Activated T-cell treated with anti-CD3 and anti-CD28 coated beads for 4 hours (primary cell): ENCODE measurements around the gene HGFAC.
"Not testable (repeated sequence)": the region's sequence is repeated elsewhere in the genome, so short reads cannot be mapped to it uniquely, and the experiment has no call there.

Experiments
- DNase-seq: peaks from one replicate; pipeline ENCODE4 v3.0.0-alpha.2; 2020

The HGFAC gene

DNA sequence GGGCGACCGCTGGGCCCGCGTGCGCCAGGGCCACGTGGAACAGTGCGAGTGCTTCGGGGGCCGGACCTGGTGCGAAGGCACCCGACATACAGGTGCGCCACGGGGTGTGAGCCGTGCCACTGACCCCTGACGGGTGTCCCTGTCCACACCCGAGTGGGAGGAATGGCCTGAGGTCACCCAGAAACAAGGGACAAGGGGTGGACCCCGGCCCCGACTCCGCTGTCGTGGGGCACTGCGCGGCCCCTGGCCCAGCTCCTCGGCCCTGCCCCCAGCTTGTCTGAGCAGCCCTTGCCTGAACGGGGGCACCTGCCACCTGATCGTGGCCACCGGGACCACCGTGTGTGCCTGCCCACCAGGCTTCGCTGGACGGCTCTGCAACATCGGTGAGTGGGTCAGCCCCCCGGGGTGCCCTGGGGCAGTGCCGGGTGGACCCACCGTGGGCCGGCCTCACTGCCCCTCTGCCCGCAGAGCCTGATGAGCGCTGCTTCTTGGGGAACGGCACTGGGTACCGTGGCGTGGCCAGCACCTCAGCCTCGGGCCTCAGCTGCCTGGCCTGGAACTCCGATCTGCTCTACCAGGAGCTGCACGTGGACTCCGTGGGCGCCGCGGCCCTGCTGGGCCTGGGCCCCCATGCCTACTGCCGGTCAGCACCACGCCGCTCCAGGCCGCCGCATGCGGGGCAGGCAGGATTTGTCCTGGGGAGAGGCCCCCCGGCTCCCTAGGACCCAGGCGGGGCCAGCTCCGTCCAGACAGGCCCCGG lies 2.8 kb downstream of the HGFAC start:
- no peak for DNase-seq

DNA sequence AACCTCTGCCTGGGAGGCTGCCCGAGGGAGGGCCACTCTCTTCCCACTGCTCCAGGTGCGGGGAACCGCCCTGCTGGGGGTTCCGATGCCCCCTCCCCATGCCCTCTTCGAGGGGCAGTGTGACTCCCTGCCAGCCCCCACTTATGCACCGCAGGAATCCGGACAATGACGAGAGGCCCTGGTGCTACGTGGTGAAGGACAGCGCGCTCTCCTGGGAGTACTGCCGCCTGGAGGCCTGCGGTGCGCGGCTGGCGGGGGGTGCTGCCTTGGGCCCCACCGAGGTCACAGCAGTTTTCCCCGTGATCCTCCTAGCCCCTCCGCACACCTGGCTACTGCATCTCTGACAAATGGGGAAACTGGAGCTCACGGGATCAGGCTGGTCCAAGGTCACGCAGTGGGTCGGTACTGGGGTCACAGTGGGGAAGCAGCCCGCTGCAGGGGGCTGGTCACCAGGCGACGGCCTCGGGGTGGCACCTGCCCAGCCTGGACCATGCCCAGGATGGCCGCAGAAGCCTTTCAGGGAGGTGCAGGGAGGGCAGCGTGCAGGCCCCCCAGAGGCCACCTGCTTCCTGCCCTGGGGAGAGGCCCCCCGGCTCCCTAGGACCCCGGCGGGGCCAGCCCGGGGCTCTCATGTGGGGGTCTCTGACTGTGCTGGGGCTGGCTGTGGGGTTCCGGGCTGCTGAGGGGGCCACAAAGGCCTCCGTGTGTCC lies 3.5 kb downstream of the HGFAC start:
- no peak for DNase-seq

DNA sequence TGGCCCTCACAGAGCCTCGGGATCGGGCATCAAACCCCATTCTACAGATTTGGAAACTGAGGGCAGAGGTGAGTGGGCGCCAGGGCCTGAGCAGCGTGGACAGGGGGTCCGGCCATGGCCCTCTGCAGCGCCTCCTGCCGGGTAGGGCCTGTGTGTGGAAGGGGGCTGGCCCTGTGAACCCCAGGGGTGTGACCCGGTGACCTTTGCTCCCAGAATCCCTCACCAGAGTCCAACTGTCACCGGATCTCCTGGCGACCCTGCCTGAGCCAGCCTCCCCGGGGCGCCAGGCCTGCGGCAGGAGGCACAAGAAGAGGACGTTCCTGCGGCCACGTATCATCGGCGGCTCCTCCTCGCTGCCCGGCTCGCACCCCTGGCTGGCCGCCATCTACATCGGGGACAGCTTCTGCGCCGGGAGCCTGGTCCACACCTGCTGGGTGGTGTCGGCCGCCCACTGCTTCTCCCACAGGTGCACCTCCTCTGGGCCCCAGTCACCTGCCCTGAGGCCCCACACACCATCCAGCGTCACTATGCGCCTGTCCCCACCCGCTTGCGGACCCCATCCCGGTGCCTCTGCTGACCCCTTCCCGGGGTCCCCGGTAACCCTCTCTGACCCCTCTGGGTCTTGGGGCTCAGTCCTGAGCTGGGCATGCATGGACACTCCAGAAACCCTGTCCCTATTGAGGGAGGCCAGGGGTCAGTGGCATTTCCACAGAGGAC lies 4.2 kb downstream of the HGFAC start:
- DNase-seq: no peak

DNA sequence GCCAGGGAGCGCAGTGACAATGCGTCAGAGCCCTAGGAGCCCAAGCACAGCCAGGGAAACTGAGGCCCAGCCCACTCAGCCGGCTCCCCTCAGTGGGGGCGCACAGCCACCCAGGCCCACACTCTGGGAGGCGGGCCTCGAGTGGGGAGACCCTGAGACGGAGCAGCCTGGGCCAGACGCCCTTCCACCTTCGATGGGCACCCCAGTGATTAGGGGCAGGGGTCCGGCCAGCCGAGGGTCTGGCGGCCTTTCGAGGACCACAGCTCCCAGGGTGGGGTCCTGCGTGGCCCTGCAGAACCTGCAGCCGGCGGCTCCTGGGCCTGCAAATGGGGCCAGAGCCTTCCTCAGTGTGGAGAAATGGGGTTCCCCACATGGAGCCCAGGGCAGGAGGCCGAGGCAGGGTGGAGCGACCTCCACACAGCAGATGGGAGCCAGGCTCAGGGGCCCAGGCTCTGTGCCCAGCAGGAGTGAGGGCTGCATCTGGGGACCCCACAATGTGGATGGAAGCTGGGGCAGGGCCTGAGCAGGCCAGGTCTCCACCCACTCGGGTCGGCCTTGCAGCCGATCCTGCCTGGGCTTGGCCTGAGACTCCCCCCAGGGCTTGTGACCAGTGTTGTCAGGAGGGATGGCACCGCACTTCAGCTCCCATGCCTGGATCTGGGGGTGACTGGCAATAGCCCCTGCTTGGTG lies 5.0 kb downstream of the HGFAC start:
- no peak for DNase-seq

DNA sequence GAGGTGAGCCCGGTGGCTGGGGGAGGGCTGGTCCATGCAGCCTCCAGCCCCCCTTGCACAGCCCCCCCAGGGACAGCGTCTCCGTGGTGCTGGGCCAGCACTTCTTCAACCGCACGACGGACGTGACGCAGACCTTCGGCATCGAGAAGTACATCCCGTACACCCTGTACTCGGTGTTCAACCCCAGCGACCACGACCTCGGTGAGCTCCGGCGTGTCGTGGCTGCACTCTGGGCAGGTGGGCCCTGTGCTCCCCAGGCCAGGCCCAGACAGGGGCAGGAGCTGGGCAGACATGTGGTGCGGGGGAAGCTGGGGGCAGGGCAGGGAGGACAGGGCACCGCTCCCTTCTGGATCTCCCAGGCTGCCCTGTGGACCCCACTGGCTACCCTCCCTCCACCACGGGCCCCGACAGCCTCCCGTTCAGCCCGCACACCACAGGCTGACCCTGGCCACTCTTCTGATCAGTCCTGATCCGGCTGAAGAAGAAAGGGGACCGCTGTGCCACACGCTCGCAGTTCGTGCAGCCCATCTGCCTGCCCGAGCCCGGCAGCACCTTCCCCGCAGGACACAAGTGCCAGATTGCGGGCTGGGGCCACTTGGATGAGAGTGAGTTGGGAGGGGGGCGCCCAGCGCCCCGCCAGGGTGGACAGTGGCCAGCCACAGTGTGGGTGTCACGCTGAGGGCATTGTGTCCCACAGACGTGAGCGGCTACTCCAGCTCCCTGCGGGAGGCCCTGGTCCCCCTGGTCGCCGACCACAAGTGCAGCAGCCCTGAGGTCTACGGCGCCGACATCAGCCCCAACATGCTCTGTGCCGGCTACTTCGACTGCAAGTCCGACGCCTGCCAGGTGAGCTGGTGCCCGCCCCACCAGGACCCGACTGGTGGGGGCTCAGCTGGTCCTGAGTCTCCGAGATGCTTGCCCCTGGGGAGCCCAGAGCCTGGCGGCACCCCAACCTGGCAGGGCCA lies 5.9 kb downstream of the HGFAC start:
- DNase-seq: no peak

DNA sequence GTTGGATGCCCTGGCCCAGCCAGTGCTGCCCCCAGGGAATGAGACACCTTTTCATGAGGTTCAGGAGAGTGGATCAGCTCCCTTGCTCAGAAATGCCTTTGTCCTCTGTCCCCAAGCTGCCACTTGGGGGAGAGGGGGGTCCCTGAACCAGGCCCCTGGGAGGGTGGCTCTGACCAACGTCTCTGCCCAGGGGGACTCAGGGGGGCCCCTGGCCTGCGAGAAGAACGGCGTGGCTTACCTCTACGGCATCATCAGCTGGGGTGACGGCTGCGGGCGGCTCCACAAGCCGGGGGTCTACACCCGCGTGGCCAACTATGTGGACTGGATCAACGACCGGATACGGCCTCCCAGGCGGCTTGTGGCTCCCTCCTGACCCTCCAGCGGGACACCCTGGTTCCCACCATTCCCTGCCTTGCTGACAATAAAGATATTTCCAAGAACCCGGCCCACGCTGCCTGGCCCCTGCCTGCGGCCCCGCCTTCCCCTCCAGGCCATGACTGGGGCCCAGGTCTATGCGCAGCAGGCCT lies 7.3 kb downstream of the HGFAC start:
- DNase-seq: no peak

DNA sequence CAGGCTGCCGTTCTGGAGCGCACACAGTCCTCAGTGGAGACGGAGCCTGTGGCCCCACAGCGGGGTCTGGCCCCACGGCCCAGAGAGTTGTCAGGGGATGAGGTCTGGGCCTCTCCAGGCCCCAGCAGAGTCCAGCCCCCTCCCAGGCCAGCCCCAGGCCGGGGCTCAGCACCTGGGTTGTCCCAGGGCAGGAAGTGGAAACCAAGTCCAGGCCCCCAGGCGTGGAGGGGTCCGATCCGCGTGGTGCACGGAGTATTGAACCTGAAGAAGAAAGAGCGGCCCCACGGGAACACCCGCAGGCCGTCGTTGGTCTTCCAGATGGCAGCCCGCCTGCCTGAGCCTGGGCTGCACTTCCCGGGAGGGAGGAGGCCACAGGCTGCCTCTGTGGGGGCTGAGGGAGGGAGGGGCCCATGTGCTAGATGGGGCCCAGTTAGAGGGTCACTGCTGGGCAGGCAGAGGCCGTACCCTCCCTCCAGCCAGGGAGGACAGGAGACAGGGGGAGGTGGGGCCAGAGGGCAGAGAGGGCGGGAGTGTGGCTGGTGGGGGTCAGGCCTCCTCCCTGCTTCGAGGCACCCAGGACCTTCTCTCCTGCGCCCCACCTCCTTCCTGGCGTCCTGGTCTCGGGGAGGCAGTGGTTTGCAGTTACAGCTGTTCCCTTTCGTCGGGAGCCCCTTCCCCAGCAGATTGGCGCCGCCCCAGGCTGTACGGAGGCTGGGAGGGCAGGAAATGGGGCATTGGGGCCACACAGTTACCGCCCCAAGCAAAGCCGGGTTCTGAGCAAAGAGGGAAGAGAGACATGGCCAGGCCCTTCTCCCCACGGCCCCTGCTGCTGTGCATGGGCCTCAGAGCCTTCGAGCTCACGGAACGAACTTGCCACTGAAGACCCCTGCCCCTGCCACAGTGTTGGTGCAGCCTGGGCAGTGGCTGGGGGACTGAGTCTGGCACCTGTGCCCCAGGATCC lies 8.1 kb downstream of the HGFAC start:
- no peak for DNase-seq

DNA sequence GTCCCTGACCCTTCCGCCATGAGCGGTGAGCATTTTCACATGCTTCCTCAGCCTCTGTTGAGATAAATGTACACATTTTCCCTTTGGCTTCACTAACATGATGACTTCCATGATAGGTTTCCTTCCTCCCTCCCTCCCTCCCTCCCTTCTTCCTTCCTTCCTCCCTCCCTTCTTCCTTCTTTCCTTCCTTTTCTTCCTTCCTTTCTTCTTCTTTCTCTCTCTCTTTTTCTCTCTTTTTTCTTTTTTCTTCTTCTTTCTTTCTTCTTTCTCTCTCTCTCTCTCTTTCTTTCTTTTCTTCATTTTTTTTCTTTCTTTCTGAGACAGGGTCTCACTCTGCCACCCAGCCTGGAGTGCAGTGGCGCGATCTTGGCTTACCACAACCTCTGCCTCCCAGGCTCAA lies 8.9 kb downstream of the HGFAC start:
- no peak for DNase-seq

DNA sequence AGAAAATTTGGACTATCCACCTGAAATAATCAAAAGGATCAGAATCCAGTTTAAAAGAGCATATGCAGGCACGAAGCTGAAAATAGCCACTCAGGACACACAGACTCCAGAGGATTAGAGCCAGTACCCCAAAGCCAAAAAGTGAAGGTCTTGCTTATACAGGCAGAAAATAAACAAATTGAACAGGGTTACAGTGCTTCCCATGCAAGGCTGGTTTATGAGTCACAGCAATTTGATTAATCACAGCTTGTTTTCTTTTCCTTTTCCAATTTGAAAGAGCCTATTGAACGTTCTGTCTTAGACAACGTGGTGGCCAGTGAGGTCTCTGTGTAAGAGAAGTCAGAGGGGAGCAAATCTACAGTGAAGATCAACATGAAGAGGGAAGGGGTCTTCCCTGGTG lies 10.2 kb downstream of the HGFAC start:
- no peak for DNase-seq

DNA sequence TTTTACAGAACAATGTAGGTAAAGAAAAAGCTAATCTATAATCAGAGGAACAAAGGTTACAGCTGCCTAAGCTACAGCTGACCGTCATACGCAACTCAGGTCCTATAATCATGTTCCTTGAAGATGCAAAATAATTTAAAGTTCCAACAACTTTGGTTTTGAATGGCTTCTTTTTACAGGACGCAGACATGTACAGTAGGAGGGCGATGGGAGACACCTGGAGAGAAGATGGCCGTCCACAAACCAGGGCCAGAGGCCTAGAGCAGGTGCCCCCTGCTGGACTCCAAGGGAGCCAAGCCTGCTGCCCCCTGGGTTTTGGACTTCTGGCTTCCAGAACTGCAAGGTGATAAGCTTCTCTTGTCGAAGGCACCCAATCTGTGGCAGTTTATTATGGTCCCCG lies 10.6 kb downstream of the HGFAC start:
- no peak for DNase-seq

DNA sequence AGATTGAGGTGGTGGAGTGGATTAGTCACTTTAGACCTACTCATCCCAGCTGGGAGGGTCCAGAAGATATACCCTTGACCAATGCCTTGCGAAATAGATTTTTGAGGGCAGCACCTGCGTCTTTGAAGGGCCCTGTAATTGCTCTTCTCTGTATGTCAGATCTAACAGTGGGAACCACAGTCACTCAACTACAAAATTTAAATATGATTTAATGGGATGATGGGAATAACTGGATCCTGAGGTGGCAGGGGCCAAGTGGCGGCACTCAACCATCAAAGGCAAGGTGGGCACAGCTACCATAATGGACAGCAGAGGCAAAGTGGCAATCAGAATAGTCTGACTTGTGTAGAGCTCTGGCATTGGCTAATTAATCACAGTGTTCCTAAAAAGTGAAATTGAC lies 13.8 kb downstream of the HGFAC start:
- DNase-seq: not testable (repeated sequence)

DNA sequence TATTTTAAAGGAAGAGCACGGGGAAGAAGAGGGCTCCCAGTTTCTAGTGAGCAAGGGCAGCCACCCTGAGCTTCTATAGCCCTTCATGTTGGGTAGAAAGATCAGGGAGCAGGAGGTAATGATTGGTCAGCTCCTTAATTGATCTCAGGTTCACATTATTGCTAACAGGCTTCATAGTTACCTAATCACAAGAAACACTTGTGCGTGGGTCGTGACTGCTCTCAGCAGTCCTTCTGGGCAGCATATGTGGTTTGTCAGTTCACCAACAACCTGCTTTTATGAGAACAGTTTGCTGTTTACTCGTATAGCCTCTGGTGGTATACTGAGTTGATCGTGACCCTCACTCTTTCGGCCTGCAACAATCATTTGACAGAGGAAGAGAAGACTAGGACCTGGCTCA lies 16.6 kb downstream of the HGFAC start:
- DNase-seq: no peak

DNA sequence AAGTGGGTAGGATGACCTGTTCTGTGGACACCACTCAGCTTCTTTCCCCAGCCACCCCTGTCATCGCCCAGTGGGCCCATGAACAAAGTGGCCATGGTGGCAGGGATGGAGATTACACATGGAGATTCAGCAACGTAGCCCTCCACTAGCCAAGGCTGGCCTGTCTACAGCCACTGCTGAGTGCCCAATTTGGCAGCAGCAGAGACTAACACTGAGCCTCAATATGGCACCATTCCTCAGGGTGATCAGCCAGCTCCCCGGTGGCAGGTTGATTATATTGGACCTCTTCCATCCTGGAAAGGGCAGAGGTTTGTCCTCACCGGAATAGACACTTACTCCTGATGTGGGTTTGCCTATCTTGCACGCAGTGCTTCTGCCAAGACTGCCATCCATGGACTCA lies 17.4 kb downstream of the HGFAC start:
- not testable (repeated sequence) for DNase-seq

DNA sequence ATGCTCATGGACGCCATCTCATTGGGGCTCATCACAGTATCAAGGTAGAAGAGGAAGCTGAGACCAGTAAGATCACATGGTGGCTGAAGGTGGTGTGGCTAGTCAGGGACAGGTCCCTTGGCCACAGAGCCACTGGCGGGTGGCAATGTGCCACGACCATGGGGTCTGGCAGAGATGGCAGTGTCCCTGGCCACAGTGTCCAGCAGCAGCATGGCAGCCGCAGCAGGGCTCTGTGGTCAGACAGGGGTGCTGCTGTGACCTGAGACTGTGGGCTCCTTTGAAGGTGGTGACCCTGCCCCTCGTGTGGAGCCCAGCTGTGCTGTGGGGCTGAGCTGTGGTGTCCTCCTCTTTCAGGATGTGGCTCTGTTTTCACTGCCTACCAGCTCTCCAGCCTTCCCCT lies 19.2 kb downstream of the HGFAC start:
- DNase-seq: no peak

DNA sequence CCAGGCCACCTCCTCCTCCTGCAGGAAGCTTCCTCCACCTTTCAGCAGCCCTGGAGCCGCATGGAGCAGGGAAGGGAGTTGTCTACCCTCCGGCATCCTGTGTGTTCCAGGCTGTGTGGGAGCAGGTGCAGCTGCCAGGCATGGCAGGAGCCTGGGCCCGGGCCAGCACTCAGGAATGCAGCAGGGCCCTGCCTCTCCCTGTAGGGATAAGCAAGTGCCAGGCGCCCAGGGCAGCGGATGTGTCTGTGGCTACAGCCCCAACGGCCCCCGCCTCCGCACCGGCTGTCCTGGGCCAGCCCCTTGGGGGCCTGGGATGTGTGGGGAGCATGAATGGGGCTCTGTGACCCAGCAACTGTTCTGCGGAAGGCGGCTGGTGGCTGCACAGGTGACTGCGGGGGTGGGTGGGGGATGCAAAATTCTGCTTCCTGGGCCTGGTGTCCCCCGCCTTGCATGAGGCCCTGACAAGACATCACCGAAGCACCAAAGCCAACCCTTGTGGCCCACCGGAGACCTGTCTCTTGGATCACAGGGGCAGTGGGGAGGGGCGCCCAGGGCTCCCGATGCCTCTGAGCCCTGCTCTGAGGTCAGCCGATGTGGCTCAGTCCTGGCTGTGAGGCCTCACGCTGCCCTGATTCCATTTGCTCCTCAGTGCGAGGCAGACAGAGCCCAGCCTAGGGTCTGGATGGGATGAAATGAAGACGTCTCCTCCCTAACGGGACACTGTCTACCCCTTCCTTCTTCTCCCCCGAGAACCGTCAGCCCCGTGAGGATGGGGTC lies 19.9 kb downstream of the HGFAC start:
- DNase-seq: no peak

DNA sequence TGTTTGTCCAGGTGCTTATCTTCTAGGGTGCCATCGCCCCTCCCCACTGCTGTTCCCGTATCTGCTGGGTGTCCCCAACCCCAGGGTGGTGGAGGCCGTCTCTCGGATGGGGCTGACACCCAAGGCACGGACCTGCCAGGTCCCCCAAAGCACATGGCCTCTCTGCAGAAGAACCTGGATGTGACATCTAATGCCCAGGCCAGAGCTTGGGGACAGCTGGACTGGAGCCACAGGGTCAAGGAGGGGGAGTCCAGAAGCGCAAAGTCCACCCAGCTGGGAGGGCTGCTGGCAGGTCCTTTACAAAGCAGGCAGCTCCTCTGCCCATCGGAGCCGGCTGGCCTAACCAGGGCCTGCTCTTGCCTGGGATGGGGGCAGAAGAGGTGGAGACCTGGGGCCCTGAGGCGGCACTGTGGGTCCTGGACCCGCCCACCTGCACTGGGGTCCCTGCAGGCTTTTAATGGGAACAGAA lies 20.6 kb downstream of the HGFAC start:
- no peak for DNase-seq

DNA sequence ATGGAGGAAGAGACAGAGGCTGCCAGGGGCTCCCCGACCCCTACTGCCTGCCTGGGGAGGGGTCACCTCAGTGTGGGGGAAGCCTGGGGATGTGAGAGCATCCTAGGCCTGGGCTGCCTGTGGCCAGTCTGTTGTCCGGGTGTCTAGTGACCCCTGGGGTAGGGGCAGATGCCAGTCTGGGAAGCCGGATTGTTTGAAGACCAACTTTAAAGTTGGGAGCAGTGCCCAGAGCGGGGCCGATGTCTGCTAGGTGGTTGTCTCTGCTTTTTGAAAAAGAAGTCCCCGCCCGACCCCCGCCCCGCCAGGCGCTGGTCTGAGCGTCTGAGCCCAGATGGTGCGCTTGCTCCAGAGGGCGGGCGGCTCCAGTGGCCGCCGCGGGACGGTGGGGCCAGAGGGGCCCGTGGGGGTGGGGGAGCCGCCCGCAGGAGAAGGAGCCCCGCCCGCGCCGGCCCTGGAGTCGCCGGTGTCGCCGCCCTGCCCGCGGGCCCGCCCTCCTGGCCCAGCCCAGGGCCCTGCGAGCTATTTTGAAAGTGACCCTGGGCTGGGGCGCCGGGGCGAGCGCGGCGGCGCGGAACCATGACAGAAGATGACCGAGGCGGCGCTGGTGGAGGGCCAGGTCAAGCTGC lies 21.1 kb downstream of the HGFAC start, which contains the start of gene DOK7:
TSS of gene DOK7 (plus strand) at position 517 of the 626 bp plus-strand sequence. CDS start at position 587, 70 bp downstream.
- DNase-seq: no peak

DNA sequence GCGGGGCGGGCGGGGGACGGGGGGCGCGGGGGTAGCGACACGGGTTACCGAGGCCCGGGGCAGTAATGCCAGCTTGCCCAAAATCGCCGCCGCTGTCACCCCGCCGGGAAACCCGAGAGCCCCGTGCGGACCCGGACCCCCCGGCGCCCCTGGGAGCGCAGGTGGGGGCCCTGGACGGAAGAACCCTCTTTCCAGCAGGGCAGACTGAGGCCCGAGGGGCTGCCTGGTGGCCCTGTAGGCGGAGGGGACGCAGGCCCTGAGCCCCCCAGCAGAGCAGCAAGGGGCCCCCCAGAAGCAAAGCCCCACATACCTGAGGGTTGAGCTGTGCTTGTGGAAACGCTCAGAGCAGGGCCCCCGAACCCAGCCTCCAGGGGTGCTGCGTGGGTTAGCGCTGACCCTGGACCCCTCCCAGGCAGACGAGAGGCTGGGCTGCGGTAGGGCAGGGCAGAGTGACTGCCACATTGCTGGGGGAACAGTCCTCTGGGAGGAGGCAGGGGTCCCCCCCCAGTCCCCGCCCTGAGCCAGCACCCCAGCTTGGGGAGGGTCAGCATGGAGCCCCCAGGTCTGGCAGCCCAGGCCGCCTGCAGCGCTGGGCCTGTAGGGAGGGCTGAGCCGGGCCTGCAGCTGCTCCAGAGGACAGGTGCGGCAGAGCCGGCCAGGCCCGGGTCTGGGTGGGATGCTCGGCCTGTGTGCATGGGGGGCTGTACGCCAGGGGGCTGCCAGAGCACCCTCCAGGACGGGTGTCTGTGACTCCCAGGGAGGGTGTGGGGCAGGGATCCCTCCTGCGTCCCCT lies 22.0 kb downstream of the HGFAC start:
- no peak for DNase-seq
